ENCODE measurements around the gene CPOX. TPM values are rescaled to one million over a fixed set of nuclear protein-coding genes. Genes with fewer than 3 reads are reported as not detected.
A peak's percentile ranks its signal among the peaks of the same experiment; 100 is the strongest.

CPOX gene
- total and polyA plus RNA-seq, 10 of the 15 experiments (the other 5 are each of a cell fraction or from before 2014, with no cell fraction given) = 40.7 to 72.6 (median 64.5) TPM

DNA sequence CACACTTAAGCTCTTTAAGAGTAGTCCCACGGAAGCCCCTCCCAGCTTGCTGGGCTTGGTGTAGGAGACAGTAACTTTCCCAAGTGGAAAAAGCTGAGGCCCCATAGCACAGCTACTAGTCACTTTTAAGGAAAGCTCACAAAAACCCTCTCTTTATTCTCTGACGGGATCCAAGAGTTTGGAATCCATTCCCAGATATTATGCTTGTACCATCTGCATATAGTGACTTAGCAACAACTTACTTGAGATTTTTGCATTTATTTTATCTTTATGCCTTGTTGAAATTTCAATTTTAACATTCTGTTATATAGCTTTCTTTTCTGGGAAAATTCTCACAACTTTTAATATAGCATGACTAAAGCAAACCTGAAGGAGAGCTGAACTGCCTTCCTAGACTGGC lies 42.2 kb downstream of the CPOX start:
- H3K9me3 ChIP-seq (replicated peaks; ENCODE audit: control insufficient read depth, insufficient read depth, low read length) = no peaks in the 10 kb centered on the region
- no TSS peak for BruUV-seq (replicated peaks)
- 92% methylated on average over 2 of the region's 2 CpGs for WGBS (ENCODE audit: insufficient coverage, insufficient replicate concordance, low lambda C conversion rate, missing lambda C conversion rate)
- peaks cover 20% of the 10 kb centered on the region; the same call in 1 of the 2 replicates for H3K4me1 ChIP-seq (ENCODE audit: control insufficient read depth, insufficient read depth, low read length)
- SMC1A ChIA-PET (ENCODE audit: uncharacterized antibody, unreplicated experiment) = interaction anchor here (0.7 to 23.6 kb wide), 9 partner anchors 11 to 188 kb away, joined by 3 to 603 read pairs (median 4); partner anchors contain the start of genes CLDND1 and GPR15
- peaks cover 93% of the 10 kb centered on the region for H3K79me2 ChIP-seq (ENCODE audit: control insufficient read depth, insufficient read depth, low read length)
- H3K4me3 ChIP-seq = peak overlapping the region; percentile 73; the same call in 1 of the 2 replicates
- POLR2A ChIA-PET = interaction anchor here (1.5 to 23.2 kb wide), 4 partner anchors 11 to 23 kb away, joined by 4 to 350 read pairs (median 25); partner anchors contain the start of gene GPR15
- H2AFZ ChIP-seq (ENCODE audit: control insufficient read depth, low read depth, low read length) = no peak overlapping the region
- intact Hi-C loops (cut with micrococcal nuclease; ENCODE audit: unreplicated experiment) = loop anchor here (10.0 kb wide), 1 partner anchor 864 kb away; no protein-coding TSS in a partner anchor
- peak overlapping the region; percentile 94 for H3K9ac ChIP-seq (ENCODE audit: control insufficient read depth, insufficient read depth, low read length)
- H3K27ac ChIP-seq (ENCODE audit: control insufficient read depth, insufficient read depth) = peak overlapping the region; percentile 100
- ATAC-seq (no peak), DNase-seq (ENCODE audit: low read depth, low spot score) (no peak), FAIRE-seq (no peak)
- no peak for TF ChIP-seq REST (IDR thresholded peaks at IDR 0.05; ENCODE audit: low read depth, low read length)
- TF ChIP-seq ZNF274 (IDR thresholded peaks at IDR 0.05; ENCODE audit: insufficient read depth, insufficient read length) = no peak
- 0 out of 2 replicates have a peak, but pooled peaks have one; percentile 15 for TF ChIP-seq MXI1 (IDR thresholded peaks at IDR 0.05; ENCODE audit: low read depth, low read length)
- TF ChIP-seq POLR2AphosphoS2 (IDR thresholded peaks at IDR 0.05; ENCODE audit: low read depth, low read length) = no peak
- TF ChIP-seq CREB1 (IDR thresholded peaks at IDR 0.05; ENCODE audit: low read depth) = no peak
- no peaks in the 10 kb centered on the region for H3K36me3 ChIP-seq (ENCODE audit: control insufficient read depth in 2 of 2, insufficient read depth in 2 of 2, low read length in 1 of 2)
- in situ Hi-C loops (cut with MboI) = no loop called here
- H3K4me2 ChIP-seq (ENCODE audit: control insufficient read depth, insufficient read depth) = peak overlapping the region; percentile 57
- CTCF ChIA-PET = interaction anchor here (0.7 to 2.7 kb wide), 5 partner anchors 10 to 19 kb away, joined by 3 to 14 read pairs (median 8); partner anchors contain the start of gene GPR15
- H4K20me1 ChIP-seq (ENCODE audit: control insufficient read depth, insufficient read depth) = no peaks in the 10 kb centered on the region
- H3K27me3 ChIP-seq (replicated peaks in 1 of 2; ENCODE audit: control insufficient read depth in 2 of 2, insufficient read depth in 2 of 2, low read length in 1 of 2) = no peaks in the 10 kb centered on the region
- RAD21 ChIA-PET (ENCODE audit: unreplicated experiment) = interaction anchor here (0.9 to 20.2 kb wide), 6 partner anchors 9 to 31 kb away, joined by 3 to 511 read pairs (median 8); partner anchors contain the start of genes CLDND1 and GPR15

All from GM12878 (cell line).